Neural progenitor cell (in vitro differentiated cells): ENCODE data around the gene ABLIM2.

Source experiments
- EZH2 ChIP-seq: fragments of 200-600 bp; sonication (generic); IDR thresholded peaks from 2 replicates; pipeline ENCODE4 v1.6.1; 2017; ENCODE audit warnings: antibody characterized with exemption, mild to moderate bottlenecking, moderate library complexity
- EZH2phosphoT487 ChIP-seq: fragments of 200-600 bp; sonication (generic); IDR thresholded peaks from 2 replicates; pipeline ENCODE4 v1.6.1; 2017; ENCODE audit warnings: antibody characterized with exemption
- TF ChIP-seq, protein P1 (sequence below): fragments of 200-600 bp; sonication (generic); IDR thresholded peaks from 2 replicates; pipeline ENCODE4 v1.5.1; 2017; ENCODE audit warnings: antibody characterized with exemption, mild to moderate bottlenecking

DNA sequence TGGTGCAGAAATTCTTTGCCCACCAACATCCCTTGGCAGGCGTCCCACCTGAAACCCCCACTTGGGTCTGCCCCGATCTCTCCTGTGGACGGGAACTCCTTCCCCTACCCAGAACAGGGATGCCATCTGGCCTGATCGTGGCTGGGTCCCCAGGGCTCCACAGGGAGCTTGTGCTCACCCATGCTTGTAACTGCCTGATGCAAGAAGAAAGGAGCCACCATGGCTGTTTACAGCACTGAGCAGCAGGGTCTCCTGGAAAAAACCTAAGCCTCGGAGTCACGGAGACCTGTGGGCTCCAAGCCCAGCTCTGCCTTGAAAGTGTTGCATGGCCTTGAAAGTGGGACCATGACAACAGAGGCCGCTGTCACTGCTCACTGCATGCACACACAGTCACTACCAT lies 117.4 kb downstream of the ABLIM2 start:
- TF ChIP-seq, protein P1, sequence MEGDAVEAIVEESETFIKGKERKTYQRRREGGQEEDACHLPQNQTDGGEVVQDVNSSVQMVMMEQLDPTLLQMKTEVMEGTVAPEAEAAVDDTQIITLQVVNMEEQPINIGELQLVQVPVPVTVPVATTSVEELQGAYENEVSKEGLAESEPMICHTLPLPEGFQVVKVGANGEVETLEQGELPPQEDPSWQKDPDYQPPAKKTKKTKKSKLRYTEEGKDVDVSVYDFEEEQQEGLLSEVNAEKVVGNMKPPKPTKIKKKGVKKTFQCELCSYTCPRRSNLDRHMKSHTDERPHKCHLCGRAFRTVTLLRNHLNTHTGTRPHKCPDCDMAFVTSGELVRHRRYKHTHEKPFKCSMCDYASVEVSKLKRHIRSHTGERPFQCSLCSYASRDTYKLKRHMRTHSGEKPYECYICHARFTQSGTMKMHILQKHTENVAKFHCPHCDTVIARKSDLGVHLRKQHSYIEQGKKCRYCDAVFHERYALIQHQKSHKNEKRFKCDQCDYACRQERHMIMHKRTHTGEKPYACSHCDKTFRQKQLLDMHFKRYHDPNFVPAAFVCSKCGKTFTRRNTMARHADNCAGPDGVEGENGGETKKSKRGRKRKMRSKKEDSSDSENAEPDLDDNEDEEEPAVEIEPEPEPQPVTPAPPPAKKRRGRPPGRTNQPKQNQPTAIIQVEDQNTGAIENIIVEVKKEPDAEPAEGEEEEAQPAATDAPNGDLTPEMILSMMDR, result no peak
- TF ChIP-seq EZH2 (no peak), EZH2phosphoT487 (no peak)
